GM12892 (cell line): Measurements from ENCODE around the gene ZC3H12D.
"Not testable (repeated sequence)": the region's sequence is repeated elsewhere in the genome, so short reads cannot be mapped to it uniquely, and the experiment has no call there.

Experiments used
- DNase-seq: peaks from one replicate; pipeline ENCODE4 v3.0.0; 2011; ENCODE audit not compliant: insufficient read length
- FAIRE-seq: peaks from 2 replicates; lab custom pipeline; 2011; peaks lifted over from hg19 to GRCh38; lab: Jason Lieb, UNC
- POLR2A ChIP-seq: IDR thresholded peaks from 2 replicates; pipeline ENCODE4 v1.6.1; 2011; ENCODE audit warnings: low read depth, low read length, control low read depth
- POLR2AphosphoS5 ChIP-seq: IDR thresholded peaks from 2 replicates; pipeline ENCODE4 v1.6.1; 2011; ENCODE audit warnings: low read depth, low read length, control low read depth
- TAF1 ChIP-seq: IDR thresholded peaks from 2 replicates; pipeline ENCODE4 v1.6.1; 2011; ENCODE audit warnings: low read depth, mild to moderate bottlenecking, control low read depth, low read length, borderline replicate concordance

The ZC3H12D gene

DNA sequence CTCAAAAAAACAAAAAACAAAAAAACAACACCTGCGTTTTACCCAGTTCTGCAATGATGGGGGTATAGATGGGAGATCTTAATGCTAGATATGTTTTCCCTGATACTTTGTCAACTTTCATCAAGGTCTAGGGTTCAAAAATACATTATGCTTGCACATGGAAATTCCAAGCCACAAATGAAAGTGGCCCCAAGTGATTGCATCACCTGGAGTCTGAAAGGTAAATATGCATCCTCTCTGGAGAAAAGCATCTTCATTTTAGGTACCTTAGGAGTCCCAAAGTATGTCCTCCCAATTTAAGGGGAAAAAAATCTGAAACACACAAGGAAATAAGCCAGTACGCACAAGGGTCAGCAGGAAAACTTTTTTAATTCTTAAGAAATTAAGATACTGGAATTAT is 12.6 kb upstream of the ZC3H12D start:
- DNase-seq (no peak), FAIRE-seq (no peak)
- no peak for TF ChIP-seq TAF1

DNA sequence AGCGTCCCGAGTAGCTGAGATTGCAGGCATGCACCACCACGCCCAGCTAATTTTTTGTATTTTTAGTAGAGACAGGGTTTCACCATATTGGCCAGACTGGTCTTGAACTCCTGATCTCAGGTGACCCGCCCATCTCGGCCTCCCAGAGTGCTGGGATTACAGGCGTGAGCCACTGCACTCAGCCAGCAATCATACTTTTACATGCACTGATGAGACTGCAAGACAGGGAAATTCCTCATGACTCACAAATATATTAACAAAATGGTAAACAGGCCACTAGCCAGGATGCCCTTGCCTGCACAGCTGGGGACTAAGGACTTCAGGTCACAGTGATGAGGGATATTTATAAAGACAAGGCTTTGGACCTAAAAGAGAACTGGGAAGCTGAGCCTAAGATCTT is 11.8 kb upstream of the ZC3H12D start:
- DNase-seq, result not testable (repeated sequence)
- peak; percentile 66 for FAIRE-seq

DNA sequence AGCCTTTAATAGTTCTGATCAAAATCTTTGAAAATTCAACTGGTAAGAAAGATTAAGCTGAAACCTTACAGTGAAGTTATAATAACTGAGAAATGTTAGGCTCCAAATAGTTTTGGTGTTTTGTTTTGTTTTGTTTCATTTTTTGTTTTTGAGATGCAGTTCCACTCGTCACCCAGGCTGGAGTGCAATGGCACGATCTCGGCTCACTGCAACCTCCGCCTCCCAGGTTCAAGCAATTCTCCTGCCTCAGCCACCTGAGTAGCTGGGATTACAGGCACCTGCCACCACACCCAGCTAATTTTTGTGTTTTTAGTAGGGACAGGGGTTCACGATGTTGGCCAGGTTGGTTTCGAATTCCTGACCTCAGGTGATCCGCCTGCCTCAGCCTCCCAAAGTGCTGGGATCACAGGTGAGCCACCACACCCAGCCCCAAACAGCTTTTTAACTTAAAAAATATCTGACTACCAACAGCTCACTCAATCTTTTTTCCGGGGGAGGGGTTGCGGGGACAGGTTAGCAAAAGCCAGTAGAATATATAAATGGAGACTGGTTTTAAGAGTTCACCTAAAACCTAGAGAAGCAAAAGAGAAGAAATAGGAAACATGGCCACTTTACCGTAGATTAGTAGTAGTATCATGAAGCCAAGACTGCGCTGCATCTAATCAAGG is 10.7 kb upstream of the ZC3H12D start:
- FAIRE-seq, DNase-seq: not testable (repeated sequence)

DNA sequence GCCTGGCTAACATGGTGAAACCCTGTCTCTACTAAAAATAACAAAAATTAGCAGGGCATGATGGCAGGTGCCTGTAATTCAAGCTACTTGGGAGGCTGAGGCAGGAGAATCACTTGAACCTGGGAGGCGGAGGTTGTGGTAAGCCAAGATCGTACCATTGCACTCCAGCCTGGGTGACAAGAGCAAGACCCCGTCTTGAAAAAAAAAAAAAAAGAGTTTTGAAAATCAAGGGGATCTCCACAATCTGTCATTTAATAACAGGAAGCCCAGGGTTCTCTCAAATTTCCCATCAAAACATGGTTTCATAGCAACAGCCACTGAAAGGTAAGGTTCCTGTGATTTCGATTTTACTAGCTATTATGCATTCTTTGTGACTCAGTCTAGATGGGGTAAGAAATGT is 10.0 kb upstream of the ZC3H12D start:
- DNase-seq, FAIRE-seq: not testable (repeated sequence)

DNA sequence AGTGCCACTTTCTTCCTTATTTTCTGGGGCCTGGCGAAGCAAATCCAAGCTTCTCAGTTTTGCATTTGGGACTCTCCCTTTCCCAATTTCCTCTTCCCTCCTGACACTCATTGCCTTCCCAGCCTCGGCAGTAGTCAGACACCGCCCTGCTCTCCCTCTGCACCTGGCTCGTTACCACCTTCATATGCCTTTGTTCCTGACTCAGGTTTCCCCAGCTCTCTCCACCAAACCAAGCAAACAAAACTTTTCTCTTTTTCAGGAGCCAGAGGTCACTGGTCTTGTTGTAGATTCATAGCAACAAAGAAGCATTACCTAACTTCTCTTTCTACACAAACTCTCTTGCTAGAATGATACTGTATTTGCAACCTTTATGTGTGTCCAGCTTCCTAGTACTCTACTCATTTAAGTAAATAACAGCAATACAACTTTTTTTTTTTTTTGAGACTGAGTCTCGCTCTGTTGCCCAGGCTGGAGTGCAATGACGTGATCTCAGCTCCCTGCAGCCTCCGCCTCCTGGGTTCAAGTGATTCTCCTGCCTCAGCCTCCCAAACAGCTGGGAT is 9.0 kb upstream of the ZC3H12D start:
- DNase-seq (no peak), FAIRE-seq (no peak)
- TF ChIP-seq POLR2A (no peak), TAF1 (no peak), POLR2AphosphoS5 (no peak)

DNA sequence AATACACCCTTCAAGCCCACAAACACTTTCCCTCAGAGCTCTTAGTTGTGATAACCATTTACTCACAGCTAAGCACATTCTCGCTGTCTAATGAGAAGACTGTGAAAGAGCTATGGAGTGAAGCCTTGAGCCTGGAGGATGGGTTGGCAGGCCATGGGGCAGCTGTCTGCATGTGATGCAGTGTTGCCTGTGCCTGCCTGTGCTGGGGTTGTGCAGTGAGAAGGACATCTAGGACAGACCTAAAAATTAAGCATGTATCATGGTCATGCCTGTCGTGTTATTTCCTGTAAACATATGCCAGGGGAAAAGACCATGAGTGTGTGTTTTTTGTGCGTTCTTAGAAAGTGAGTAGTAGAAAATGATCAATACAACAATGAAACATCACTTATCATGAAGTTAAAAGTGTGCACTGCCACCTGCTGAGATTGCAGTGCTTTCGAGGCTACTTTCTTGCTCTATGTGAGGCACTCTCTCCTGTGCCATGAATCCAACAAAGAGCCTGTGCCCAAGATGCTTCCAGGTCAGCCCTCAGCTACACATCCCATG is 8.1 kb upstream of the ZC3H12D start:
- DNase-seq, result no peak

DNA sequence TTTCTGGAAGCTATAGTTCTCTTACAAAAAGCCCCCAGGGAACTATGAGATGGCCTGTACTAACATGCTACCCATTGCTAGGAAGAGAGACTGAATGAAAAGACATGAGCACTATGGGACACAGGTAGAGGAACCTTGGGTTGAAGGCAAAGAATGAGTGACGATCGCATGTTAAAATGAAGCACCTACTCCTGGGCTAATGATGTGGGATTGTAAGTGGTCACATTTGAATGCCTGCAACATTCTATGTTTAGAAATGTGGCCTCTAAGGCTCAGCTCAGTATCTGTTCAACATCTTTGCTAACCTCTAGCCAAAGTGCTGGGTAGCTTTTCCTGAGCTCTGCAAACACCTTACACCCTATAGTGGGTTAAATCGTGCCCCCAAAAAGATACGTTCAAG is 5.2 kb upstream of the ZC3H12D start:
- no peak for DNase-seq
- no peak for FAIRE-seq
- TF ChIP-seq POLR2A, result no peak

More for the DNA sequence above, 8.1 kb upstream of the ZC3H12D start:
- TF ChIP-seq POLR2AphosphoS5 (no peak), TAF1 (no peak), POLR2A (no peak)
- no peak for FAIRE-seq

DNA sequence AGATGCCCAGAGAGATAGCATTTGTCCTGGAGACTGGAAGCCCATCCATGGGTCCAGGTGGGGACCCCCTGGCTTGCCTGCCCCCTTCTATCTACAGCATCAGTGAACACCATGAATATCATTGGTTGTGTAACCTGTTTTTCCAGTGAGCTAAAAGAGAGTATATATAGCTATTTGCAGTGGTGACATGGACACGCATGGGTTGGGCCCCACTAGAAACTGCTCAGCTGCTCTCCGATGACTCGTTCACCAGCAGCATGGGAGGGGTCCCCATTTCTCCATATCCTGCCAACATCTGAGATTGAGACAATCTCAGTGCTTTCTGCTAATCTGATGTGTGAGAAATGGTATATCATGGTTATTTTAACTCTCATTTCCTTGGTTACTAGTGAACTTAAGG is 4.0 kb upstream of the ZC3H12D start:
- TF ChIP-seq POLR2AphosphoS5 (no peak), TAF1 (no peak), POLR2A (no peak)
- FAIRE-seq, result no peak
- DNase-seq, result no peak

DNA sequence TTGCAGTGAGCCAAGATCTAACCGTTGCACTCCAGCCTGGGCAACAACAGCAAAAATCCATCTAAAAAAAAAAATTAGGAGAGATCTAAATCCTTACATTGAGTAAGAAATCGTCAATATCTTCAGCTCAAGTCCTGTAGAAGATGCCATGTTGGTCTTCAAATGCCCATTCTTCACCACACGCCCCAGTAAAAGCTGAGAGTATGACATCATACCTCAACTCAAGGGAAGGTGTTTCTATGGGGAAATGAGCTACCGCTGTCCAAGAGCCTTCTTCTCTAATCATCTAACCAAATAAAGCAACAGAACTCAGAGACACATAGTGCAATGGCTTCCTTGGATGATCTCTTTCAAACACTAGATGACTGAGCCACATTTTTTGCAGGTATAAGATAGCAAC is 2.5 kb upstream of the ZC3H12D start:
- DNase-seq, result no peak
- FAIRE-seq, result no peak
- TF ChIP-seq POLR2A (no peak), TAF1 (no peak), POLR2AphosphoS5 (no peak)

DNA sequence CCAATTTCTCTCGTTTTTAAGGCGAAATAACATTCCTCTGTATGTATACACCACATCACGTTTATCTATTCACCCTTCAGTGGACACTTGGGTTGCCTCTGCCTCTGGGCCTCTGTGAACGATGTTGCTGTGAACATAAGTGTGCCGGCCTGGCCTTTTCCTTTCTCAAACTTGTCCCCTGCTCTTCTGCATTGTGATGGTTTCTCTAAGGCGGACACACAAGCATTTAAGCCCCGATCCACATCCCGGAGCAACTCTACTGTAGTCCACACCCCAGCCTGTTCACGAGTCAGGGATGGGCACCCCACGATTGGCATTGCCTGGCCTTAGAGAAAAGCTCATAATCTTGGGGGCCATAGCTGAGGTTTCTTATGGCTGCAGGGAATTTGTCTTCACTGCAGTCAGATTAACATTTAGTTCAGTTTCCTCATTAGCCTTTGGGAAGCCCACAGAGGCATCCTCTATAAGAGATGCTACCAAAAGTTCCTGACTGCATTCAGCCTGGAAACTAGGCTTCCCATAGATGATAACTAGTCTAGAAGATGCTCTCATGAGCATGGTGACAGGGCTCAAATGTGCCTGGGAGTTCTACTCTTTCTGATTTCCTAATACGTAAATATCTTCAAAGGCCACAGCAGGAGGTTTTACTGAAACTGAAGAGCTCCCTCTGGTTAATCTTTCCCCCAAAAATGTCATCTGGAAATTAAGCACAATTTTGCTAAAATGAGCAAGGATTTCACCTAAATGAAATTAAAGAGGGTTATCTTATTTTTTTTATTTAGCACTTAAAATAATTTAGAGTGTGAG is 762 bp downstream of the ZC3H12D start:
- TF ChIP-seq TAF1, result no peak
- TF ChIP-seq POLR2AphosphoS5, result no peak
- no peak for TF ChIP-seq POLR2A
- no peak for DNase-seq
- FAIRE-seq, result peak; percentile 63

DNA sequence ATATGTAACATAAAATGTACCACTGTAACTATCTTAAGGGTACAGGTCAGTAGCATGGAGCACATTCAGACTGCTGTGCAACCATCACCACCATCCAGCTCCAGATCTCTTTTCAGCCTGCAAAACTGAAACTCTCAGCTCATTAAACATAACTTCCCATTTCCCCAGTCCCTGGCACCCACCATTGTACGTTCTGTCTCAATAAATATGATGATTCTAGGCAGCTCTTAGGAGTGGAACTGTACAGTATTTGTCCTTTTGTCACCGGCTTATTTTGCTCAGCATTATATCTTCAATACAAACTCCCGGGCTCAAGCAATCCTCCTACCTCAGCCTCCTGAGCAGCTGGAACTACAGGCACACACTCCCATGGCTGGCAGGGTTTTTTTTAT is 1.5 kb downstream of the ZC3H12D start:
- peak; percentile 58 for FAIRE-seq
- no peak for TF ChIP-seq POLR2AphosphoS5
- 0 out of 2 replicates have a peak, but pooled peaks have one; percentile 21 for TF ChIP-seq TAF1
- no peak for DNase-seq

DNA sequence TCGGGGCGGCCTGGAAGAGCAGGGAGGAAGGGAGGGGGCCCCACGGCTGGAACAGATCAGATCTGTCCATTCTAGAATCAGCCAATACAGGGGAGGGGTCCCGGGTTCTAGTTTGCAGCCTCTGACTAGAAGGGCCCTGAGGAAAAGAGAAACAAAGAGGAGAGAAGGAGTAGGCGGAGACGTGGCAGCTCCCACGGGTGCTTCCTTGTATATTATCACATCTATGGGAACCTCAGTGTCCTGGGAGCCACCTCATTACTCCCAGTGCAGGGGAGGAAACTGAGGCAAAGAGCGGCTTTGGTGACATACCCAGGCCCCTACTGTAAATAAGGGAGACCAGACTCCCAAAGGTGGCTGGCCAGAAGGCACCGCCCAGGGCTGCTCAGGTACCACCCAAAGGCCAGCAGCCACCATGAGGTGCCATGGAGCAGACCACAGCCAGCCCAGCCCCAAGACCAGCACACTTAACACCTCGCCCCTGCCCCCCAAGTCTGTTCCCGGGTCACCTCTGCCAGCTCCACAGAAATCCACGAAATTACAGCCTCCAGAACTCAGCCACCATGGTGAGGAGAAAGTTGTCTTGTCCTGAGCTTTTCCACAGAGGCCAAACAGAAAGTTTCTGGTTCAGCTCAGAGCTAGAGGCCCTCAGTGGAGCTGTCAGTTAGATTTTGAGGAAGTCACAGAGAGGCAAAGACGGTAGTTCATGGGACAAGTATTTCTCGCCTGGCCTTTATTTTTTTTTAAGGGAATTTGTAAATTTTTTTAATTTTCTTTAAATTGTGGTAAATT is 2.1 kb downstream of the ZC3H12D start:
- FAIRE-seq (peak; percentile 74), DNase-seq (no peak)
- TF ChIP-seq POLR2AphosphoS5, result no peak
- peak; percentile 22 for TF ChIP-seq POLR2A
